ENCODE measurements around the gene STAT2.

- TF ChIP-seq CTCF (IDR thresholded peaks at IDR 0.05), result no peak
- no peak for TF ChIP-seq POLR2A (IDR thresholded peaks at IDR 0.05)
Measured at GRCh38 chr12:56299308-56299852, 60.5 kb downstream of the STAT2 start.
